ENCODE results near the gene SLC24A3. TPM values are rescaled to one million over a fixed set of nuclear protein-coding genes. Genes with fewer than 3 reads are reported as not detected.

Gene SLC24A3
- total RNA-seq, 1 donor from 2014 or later = 0.10 TPM

DNA sequence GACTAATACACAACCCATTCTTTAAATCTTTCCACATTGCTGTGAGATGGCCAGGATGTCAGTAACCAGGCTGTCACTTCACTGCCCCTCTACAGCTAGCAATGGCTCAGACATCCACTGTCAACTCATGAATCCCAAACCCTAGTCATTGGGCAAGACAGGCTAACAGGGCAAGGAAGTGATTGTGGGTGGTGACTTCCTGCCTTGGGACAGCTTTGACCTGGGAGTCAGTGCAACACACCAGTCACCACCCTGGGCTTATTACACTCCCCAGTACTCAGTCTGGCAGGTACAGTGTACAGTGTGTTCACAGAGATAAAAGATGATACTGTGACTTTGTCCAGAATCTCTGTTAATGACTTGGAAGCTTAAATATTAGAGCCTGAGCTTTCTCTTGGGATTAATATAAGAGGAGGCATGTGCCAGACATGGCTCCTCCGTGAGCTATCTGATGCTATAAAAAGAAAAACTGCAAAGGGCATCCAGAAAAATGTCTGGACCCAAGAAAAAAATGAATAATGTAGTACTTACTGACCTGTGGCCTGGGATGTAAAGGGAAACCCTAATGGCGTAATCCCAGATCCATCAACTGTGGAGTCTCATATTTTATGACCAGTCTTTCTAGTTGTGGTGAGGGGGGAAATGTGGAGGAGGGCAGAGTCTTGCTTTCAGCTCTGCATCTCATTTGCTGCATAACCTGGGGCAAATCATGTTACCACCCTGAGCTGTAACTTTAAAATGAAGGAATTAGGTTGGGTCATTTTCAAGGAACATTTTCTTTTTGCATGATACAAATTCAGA, 244.4 kb downstream of the SLC24A3 start:
- DNase-seq (ENCODE audit: low spot score) = no peak
- Mint-ChIP-seq H3K36me3 (ENCODE audit: low read depth) (no peaks in the 10 kb centered on the region), H3K27ac (ENCODE audit: unreplicated experiment) (no peak overlapping the region), H3K4me1 (ENCODE audit: low read depth) (no peaks in the 10 kb centered on the region), H3K4me3 (ENCODE audit: unreplicated experiment) (no peak overlapping the region), H3K27me3 (ENCODE audit: low read depth) (peaks cover 2% of the 10 kb centered on the region), H3K9me3 (ENCODE audit: low read depth) (no peaks in the 10 kb centered on the region)
- TF ChIP-seq, protein P1, sequence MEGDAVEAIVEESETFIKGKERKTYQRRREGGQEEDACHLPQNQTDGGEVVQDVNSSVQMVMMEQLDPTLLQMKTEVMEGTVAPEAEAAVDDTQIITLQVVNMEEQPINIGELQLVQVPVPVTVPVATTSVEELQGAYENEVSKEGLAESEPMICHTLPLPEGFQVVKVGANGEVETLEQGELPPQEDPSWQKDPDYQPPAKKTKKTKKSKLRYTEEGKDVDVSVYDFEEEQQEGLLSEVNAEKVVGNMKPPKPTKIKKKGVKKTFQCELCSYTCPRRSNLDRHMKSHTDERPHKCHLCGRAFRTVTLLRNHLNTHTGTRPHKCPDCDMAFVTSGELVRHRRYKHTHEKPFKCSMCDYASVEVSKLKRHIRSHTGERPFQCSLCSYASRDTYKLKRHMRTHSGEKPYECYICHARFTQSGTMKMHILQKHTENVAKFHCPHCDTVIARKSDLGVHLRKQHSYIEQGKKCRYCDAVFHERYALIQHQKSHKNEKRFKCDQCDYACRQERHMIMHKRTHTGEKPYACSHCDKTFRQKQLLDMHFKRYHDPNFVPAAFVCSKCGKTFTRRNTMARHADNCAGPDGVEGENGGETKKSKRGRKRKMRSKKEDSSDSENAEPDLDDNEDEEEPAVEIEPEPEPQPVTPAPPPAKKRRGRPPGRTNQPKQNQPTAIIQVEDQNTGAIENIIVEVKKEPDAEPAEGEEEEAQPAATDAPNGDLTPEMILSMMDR (IDR thresholded peaks at IDR 0.05) = no peak

DNA sequence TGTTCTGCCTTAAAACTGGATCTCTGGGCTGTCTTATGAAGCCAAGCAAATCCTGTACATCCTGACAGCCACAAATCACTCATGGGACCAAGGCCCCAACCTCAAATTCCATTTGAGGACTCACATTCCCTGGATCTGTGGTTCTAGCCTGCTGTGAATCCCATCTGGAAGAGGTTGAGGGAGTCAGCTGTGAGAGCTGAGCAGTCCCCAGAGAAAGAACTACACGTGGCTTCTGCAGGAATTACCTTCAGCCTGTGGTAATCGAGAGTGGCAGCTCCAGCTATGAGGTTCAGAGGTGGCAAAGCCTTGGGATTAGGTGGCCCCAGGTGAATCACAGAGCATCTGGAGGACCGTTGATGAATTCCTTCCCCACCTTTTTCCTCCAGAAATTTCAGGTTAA, 245.2 kb downstream of the SLC24A3 start:
- no peaks in the 10 kb centered on the region for H3K9me3 Mint-ChIP-seq (ENCODE audit: low read depth)
- peaks cover 2% of the 10 kb centered on the region for H3K27me3 Mint-ChIP-seq (ENCODE audit: low read depth)
- TF ChIP-seq, protein P1 (IDR thresholded peaks at IDR 0.05) = no peak
- no peaks in the 10 kb centered on the region for H3K36me3 Mint-ChIP-seq (ENCODE audit: low read depth)
- no peak for DNase-seq (ENCODE audit: low spot score)
- no peak overlapping the region for H3K27ac Mint-ChIP-seq (ENCODE audit: unreplicated experiment)
- H3K4me1 Mint-ChIP-seq (ENCODE audit: low read depth) = no peaks in the 10 kb centered on the region
- no peak overlapping the region for H3K4me3 Mint-ChIP-seq (ENCODE audit: unreplicated experiment)

DNA sequence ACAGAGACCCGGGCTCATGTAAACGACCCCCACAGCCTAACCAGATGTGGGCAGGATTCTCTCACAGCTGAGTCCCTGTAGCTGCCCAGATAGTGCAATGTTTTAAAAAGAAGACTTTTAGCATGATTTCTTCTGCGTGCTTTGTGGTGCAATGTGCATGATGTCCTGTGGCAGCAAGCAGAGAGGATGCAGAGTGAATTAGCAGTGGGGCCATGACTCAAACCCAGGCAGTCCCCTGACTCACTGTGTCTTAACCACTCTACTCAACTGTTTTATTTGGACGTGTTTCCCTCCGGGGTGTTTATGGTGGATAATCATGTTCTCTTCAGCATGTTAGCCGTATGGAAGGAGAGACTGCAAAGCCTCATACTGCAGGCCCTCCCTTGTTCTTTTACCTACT, 247.9 kb downstream of the SLC24A3 start:
- no peak for DNase-seq (ENCODE audit: low spot score)

DNA sequence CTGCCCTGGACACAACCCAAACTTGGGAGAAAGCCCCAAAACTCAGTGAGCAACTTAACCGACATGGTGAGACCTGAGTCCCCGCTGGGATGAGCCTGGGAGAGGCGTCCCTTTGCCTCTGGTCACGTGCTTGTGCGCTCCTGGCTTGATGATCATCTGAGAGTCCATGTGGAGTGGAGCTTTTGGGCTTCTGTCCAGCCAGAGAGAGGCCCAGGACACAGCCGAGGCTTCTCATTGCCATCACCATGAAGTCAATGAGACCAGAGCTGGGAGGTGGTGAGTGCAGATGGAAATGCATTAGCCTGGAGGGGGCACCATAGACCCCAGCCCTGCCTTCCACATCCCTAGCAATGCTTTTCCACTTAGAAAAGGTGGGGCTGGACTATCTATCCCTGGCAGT, 250.0 kb downstream of the SLC24A3 start:
- Mint-ChIP-seq H3K4me1 (ENCODE audit: low read depth) (no peaks in the 10 kb centered on the region), H3K27ac (ENCODE audit: unreplicated experiment) (no peak overlapping the region), H3K36me3 (ENCODE audit: low read depth) (no peaks in the 10 kb centered on the region), H3K9me3 (ENCODE audit: low read depth) (no peaks in the 10 kb centered on the region), H3K27me3 (ENCODE audit: low read depth) (peaks cover 2% of the 10 kb centered on the region), H3K4me3 (ENCODE audit: unreplicated experiment) (no peak overlapping the region)
- no peak for DNase-seq (ENCODE audit: low spot score)
- TF ChIP-seq, protein P1 (IDR thresholded peaks at IDR 0.05) = no peak

More for the DNA sequence above, 247.9 kb downstream of the SLC24A3 start:
- H3K9me3 Mint-ChIP-seq (ENCODE audit: low read depth) = no peaks in the 10 kb centered on the region
- no peak overlapping the region for H3K4me3 Mint-ChIP-seq (ENCODE audit: unreplicated experiment)
- H3K36me3 Mint-ChIP-seq (ENCODE audit: low read depth) = no peaks in the 10 kb centered on the region
- H3K27me3 Mint-ChIP-seq (ENCODE audit: low read depth) = no peaks in the 10 kb centered on the region
- H3K4me1 Mint-ChIP-seq (ENCODE audit: low read depth) = no peaks in the 10 kb centered on the region
- no peak overlapping the region for H3K27ac Mint-ChIP-seq (ENCODE audit: unreplicated experiment)
- TF ChIP-seq, protein P1 (IDR thresholded peaks at IDR 0.05) = no peak

DNA sequence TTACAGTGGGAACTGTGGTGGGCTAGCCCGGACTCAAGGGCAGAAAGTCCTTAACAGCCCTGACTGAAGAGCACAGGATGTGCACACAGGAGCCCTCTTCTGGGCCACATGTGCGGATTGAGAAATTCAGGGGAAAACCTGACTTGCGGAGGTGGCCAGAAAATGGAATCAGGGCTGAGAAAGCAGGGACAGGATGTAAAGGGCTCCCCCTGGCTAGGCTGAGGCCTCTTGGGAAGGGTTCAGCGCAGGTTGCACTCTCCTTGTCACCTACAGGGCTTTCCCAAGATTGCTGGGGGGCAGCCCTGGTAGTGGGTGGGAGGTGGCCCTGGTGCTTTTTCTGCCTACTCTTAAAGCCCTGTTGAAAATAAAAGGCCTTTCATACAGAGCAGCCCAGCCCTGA, 251.2 kb downstream of the SLC24A3 start:
- no peaks in the 10 kb centered on the region for H3K36me3 Mint-ChIP-seq (ENCODE audit: low read depth)
- TF ChIP-seq, protein P1 (IDR thresholded peaks at IDR 0.05) = no peak
- H3K27ac Mint-ChIP-seq (ENCODE audit: unreplicated experiment) = no peak overlapping the region
- no peaks in the 10 kb centered on the region for H3K4me1 Mint-ChIP-seq (ENCODE audit: low read depth)
- DNase-seq (ENCODE audit: low spot score) = no peak
- H3K27me3 Mint-ChIP-seq (ENCODE audit: low read depth) = peaks cover 2% of the 10 kb centered on the region
- peaks cover under 1% of the 10 kb centered on the region for H3K9me3 Mint-ChIP-seq (ENCODE audit: low read depth)
- H3K4me3 Mint-ChIP-seq (ENCODE audit: unreplicated experiment) = no peak overlapping the region

All from chondrocyte (in vitro differentiated cells).